OCI-LY7 (cell line): Measurements from ENCODE around the gene FHIT. TPM values are rescaled to one million over a fixed set of nuclear protein-coding genes. Genes with fewer than 3 reads are reported as not detected.

Experiments
- BruUV-seq: library from RNA; stranded (reverse); fragments of 400-500 nt; replicated peaks from 2 replicates; lab custom pipeline; 2021; lab: Mats Ljungman, UMichigan
- CTCF ChIA-PET: fragments of 300-600 bp; sonication (Branson Sonifier 250); formaldehyde crosslinking; loops from one replicate; lab custom pipeline; 2022; ENCODE audit warnings: antibody characterized with exemption; ENCODE audit not compliant: unreplicated experiment; lab: Charles Lee
- POLR2A ChIA-PET: fragments of 300-600 bp; sonication (Branson Sonifier 250); formaldehyde crosslinking; loops from one replicate; lab custom pipeline; 2022; ENCODE audit warnings: antibody characterized with exemption; lab: Charles Lee
- DNase-seq: peaks from one replicate; pipeline ENCODE4 v3.0.0-alpha.2; 2015; ENCODE audit warnings: low spot score
- H2AFZ ChIP-seq: fragments of 200-600 bp; sonication (generic), shearing (Covaris generic); 2 replicates; pipeline ENCODE4 v1.6.1; 2014; ENCODE audit warnings: mild to moderate bottlenecking, antibody characterized with exemption, low read length, moderate library complexity
- H3K27ac ChIP-seq: fragments of 200-600 bp; sonication (generic); 2 replicates; pipeline ENCODE4 v1.5.1; 2014; ENCODE audit warnings: mixed run types, low read depth, mild to moderate bottlenecking, moderate library complexity, low read length, inconsistent platforms; ENCODE audit not compliant: poor library complexity, severe bottlenecking
- H3K36me3 ChIP-seq: fragments of 200-600 bp; sonication (generic); 2 replicates; pipeline ENCODE4 v1.6.1; 2014; ENCODE audit warnings: mild to moderate bottlenecking, antibody characterized with exemption, low read length, moderate library complexity, mixed read lengths; ENCODE audit not compliant: insufficient read depth
- H3K4me1 ChIP-seq: fragments of 200-600 bp; sonication (generic); 2 replicates; pipeline ENCODE4 v1.5.1; 2014; ENCODE audit warnings: mild to moderate bottlenecking, low read length; ENCODE audit not compliant: insufficient read depth, poor library complexity, severe bottlenecking
- H3K4me2 ChIP-seq: fragments of 200-600 bp; sonication (generic); 2 replicates; pipeline ENCODE4 v1.6.1; 2014; ENCODE audit warnings: mild to moderate bottlenecking, low read length
- H3K4me3 ChIP-seq: fragments of 200-600 bp; sonication (generic); 2 replicates; pipeline ENCODE4 v1.5.1; 2014; ENCODE audit warnings: mild to moderate bottlenecking, low read depth, low read length; ENCODE audit not compliant: poor library complexity, severe bottlenecking
- H3K79me2 ChIP-seq: fragments of 200-600 bp; sonication (generic); 2 replicates; pipeline ENCODE4 v1.6.1; 2016; ENCODE audit warnings: low read depth, mild to moderate bottlenecking, low read length, moderate library complexity, mixed read lengths; ENCODE audit not compliant: insufficient read depth
- H3K9me2 ChIP-seq: fragments of 200-600 bp; sonication (generic); 2 replicates; pipeline ENCODE4 v1.6.1; 2016; ENCODE audit warnings: mild to moderate bottlenecking, low read length, mixed read lengths; ENCODE audit not compliant: insufficient read depth
- H3K9me3 ChIP-seq: fragments of 200-600 bp; sonication (generic); 2 replicates; pipeline ENCODE4 v1.6.1; 2014; ENCODE audit warnings: mild to moderate bottlenecking, mixed run types, low read length, mixed read lengths
- H4K20me1 ChIP-seq: fragments of 200-600 bp; sonication (generic); 2 replicates; pipeline ENCODE4 v1.6.1; 2014; ENCODE audit warnings: mild to moderate bottlenecking, antibody characterized with exemption, low read length, moderate library complexity, mixed read lengths; ENCODE audit not compliant: insufficient read depth
- CTCF ChIP-seq: fragments of 200-600 bp; sonication (generic); conservative IDR thresholded peaks from 2 replicates; pipeline ENCODE4 v1.5.1; 2014; ENCODE audit warnings: mild to moderate bottlenecking, antibody characterized with exemption, low read length, moderate library complexity, mixed read lengths
- EZH2phosphoT487 ChIP-seq: fragments of 200-600 bp; sonication (generic); IDR thresholded peaks from 2 replicates; pipeline ENCODE4 v1.6.1; 2018; ENCODE audit warnings: low read depth, borderline replicate concordance, mild to moderate bottlenecking, mixed run types, antibody characterized with exemption, low read length, moderate library complexity, mixed read lengths
- intact Hi-C: fragments of 100-400 bp; cut with micrococcal nuclease; formaldehyde crosslinking; loops from one replicate; pipeline ENCODE4 v1.10.0; 2022; ENCODE audit not compliant: unreplicated experiment
- total RNA-seq, 2 experiments: library from RNA; depleted of rRNA in 1 of 2; stranded (reverse); fragments of >200 nt in 1 of 2; shearing (Covaris generic) in 1 of 2; gene quantifications; 2 replicates each; pipeline ENCODE4 v1.2.3, GENCODE V29; 2014 to 2022

Gene FHIT
- total RNA-seq, 2 experiments from 2014 or later: 5.0 to 10.9 TPM

GRCh38 chr3:60102154-60102553 lies 1149.1 kb downstream of the FHIT start:
- no peak overlapping the region for H3K4me3 ChIP-seq
- CTCF ChIA-PET: no interaction called here
- H3K36me3 ChIP-seq: no peaks in the 10 kb centered on the region
- H3K9me3 ChIP-seq: no peaks in the 10 kb centered on the region
- no peaks in the 10 kb centered on the region for H3K4me1 ChIP-seq
- intact Hi-C loops: no loop called here
- no peak overlapping the region for H3K27ac ChIP-seq
- POLR2A ChIA-PET: interaction anchor here (0.5 to 0.6 kb wide), 2 partner anchors 15 to 1512 kb away, joined by 3 to 4 read pairs; no protein-coding TSS in a partner anchor
- TF ChIP-seq EZH2phosphoT487 (no peak), CTCF (no peak)
- no peak for DNase-seq
- BruUV-seq: no TSS peak
- no peaks in the 10 kb centered on the region for H4K20me1 ChIP-seq
- H3K4me2 ChIP-seq: no peak overlapping the region
- no peaks in the 10 kb centered on the region for H3K9me2 ChIP-seq
- H3K79me2 ChIP-seq: no peaks in the 10 kb centered on the region
- no peak overlapping the region for H2AFZ ChIP-seq

GRCh38 chr3:60101621-60102020 lies 1149.6 kb downstream of the FHIT start:
- Histone ChIP-seq H3K36me3 (no peaks in the 10 kb centered on the region), H3K27ac (no peak overlapping the region), H3K9me3 (no peaks in the 10 kb centered on the region), H4K20me1 (no peaks in the 10 kb centered on the region), H3K4me2 (no peak overlapping the region), H3K9me2 (no peaks in the 10 kb centered on the region), H2AFZ (no peak overlapping the region), H3K4me3 (no peak overlapping the region), H3K79me2 (no peaks in the 10 kb centered on the region), H3K4me1 (no peaks in the 10 kb centered on the region)
- intact Hi-C loops: no loop called here
- no TSS peak for BruUV-seq
- DNase-seq: no peak
- ChIA-PET POLR2A (interaction anchor here (0.7 kb wide), 1 partner anchor 156 kb away, joined by 3 read pairs; no protein-coding TSS in a partner anchor), CTCF (no interaction called here)
- TF ChIP-seq EZH2phosphoT487: no peak
- TF ChIP-seq CTCF: no peak

GRCh38 chr3:60096403-60096802 lies 1154.8 kb downstream of the FHIT start:
- no peak for TF ChIP-seq CTCF
- TF ChIP-seq EZH2phosphoT487: no peak
- DNase-seq: no peak
- Histone ChIP-seq H3K4me2 (no peak overlapping the region), H3K79me2 (no peaks in the 10 kb centered on the region), H3K27ac (no peak overlapping the region), H3K36me3 (no peaks in the 10 kb centered on the region), H3K4me1 (peaks cover 14% of the 10 kb centered on the region), H2AFZ (no peak overlapping the region), H4K20me1 (no peaks in the 10 kb centered on the region), H3K9me2 (no peaks in the 10 kb centered on the region), H3K9me3 (0 out of 2 replicates have a peak, but pooled peaks cover 12% of the 10 kb centered on the region), H3K4me3 (no peak overlapping the region)
- POLR2A ChIA-PET: no interaction called here
- CTCF ChIA-PET: no interaction called here
- BruUV-seq: no TSS peak
- intact Hi-C loops: no loop called here
